HS-27A (cell line): ENCODE data around the gene AOAH.

ENCODE experiments used
- DNase-seq: peaks from one replicate; pipeline ENCODE4 v3.0.0-alpha.2; 2012; ENCODE audit warnings: low read depth, missing footprints

AOAH gene

GRCh38 chr7:36629351-36629750 is 94.9 kb downstream of the AOAH start:
- no peak for DNase-seq

GRCh38 chr7:36627836-36628235 is 96.5 kb downstream of the AOAH start:
- DNase-seq: no peak

- no peak for DNase-seq
These were observed 98.2 kb downstream of the AOAH start for GRCh38 chr7:36626111-36626510.

DNA sequence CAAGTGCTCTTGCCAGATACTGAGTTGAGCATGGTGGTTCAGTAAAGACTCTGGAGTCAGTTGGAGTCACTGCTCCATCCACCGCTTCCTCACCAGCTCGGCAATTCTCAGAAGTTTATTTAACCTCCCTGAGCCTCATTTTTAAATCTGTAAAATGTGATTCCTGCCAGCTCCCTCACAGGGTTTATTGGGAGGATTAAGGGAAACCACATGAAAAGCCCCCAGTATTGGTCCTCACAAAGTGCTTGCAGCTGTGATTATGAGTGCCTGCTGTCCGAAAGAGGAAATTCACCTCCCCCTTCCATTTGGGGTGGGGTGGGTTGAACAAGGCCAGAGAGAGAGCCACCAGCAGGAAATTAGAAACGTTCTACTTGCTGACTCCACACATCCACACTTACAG is 99.0 kb downstream of the AOAH start:
- no peak for DNase-seq

GRCh38 chr7:36623247-36623646 is 101.0 kb downstream of the AOAH start:
- DNase-seq: no peak

DNA sequence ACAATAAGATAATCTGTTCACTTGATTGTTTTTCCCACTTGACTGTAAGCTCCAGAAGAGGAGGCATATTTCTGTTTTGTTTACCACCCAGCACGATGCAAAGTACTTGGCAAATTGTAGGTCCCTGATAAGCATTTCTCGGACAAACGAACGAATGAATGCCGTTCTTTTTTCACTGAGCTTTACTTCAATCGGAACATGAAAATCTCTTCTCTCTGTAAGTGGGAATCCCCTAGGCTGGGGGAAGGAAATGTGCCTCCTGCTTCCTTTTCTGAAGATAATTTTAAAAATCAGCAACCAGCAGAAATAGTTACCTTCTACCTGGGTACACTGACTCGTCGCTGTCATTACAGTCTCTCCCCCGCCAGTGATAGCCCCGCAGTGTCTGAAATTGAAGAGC is 102.9 kb downstream of the AOAH start:
- DNase-seq: no peak

DNA sequence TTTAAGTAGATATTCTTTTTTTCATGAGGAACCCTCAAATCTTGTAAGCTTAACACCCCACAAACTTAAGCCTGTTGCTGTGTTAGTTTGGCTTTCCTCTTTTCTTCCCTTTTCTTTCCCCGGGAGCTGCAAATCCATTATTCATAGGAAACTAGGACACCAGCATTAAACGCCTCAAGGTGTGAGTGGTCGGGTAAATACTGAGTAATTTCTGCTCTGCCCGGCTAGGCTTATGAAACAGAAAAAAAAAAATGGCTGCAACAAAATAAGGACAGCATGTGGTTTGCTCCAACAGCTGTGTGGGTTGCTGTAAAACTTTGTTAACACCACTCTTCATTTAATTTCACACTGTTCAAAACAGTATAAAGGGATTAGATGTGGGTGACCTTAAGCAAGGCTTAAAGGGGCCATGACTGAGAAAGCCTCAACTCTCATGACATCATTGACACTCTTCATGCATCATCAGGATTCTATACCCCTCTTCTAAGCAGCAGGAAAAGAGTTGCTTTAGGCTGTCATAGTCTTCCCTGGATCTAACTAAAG is 104.1 kb downstream of the AOAH start:
- DNase-seq: no peak

- DNase-seq: no peak
These were observed 106.9 kb downstream of the AOAH start for GRCh38 chr7:36617408-36617807.

GRCh38 chr7:36615852-36616540 is 108.3 kb downstream of the AOAH start:
- DNase-seq: no peak

DNA sequence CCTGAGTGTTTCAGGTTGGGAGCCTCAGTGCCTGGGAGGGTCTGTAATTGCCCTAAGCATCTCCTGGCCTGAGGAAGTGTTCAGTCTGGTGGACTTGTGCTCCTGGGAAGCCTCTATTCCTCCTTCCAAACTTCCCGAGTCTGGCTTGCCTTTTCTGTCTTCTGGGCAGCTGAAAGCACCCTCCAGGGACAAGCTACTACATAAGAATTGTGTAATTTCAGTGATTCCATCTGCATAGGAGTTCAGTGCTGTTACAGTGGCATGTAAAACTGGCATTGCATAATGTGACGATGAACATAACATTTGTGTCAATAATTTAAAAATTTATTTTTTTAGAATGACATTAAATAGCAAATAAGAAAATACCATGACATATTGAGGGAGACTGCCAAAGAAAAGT is 109.3 kb downstream of the AOAH start:
- DNase-seq: no peak

DNA sequence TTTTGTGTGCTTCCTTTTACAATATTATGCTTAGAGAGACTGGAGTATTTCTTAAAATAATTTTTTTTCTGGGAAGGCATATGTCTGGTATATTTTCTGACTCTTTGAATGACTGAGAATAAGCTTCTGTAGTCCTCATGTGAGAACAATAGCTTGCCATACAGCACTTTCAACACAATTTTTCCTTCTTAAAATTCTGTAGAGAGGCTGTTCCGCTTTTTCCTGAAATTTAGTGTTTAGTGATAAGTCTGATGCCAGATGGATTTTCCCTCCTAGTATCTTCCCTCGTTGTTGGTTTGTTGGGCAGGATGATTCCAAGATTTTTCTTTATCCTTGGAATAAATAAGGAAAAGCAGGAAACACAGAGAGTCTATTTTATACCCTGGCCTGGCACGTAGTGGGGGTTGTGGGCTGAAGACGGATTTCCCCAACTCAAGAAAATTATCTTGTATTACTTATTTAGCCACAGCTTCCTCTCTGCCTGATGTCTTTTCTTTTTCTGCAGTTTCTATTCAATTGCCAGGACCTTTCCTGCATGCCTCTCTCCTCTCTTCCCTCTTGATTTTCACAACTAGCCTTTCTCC is 111.2 kb downstream of the AOAH start:
- DNase-seq: no peak

GRCh38 chr7:36611703-36612102 is 112.6 kb downstream of the AOAH start:
- DNase-seq: no peak

DNA sequence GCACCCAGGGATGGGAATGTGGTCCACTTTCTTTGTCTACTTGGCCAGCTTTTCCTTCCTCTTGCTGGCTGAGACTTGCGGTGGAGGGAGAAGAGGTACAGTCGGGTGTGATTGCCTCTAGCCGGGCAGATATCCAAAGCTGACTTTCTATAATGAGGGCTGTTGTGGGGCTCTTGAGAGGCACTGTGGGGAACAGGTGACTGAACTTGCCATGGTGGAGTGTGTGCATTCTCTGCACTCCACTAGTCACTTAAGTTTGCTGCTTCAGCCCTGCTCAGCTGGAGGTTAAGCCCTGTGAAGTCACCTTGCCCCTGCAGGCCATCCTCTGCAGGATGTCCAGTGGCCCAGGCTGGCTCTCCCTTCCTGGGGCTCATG is 116.6 kb downstream of the AOAH start:
- no peak for DNase-seq

DNA sequence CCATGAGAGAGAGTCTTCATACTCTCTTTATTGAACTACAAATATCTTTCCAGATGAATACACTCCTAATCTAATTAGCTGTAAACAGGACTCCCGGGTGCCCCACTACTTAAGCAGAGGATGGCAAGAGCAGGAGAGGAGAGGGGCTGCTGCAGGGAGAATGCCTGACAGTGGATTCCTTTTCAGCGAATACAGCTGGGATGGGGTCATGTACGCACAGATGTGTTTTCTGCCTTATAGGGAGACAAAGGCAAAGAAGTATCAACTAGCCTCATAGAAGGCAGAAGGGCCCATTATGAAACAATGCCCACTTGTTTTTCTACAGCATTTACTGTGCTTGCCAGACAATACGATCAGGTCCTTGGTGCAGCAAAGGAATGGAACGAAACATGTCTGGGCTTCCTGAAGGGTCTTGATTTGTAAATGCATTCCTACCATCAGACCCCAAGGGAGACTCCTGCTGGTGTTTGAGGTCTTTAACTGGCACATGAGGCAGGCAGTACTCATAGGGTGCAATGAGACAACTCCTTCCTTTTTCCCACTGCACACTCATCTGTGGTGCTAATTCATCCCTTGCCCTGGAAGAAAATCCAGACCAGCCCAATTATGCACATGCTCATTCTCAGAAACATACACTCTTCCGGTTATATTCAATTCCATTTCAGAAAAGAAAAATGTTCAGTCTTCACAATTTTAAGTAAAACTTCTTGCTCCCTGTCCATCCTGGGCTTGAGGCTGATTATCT is 117.1 kb downstream of the AOAH start:
- DNase-seq: no peak

DNA sequence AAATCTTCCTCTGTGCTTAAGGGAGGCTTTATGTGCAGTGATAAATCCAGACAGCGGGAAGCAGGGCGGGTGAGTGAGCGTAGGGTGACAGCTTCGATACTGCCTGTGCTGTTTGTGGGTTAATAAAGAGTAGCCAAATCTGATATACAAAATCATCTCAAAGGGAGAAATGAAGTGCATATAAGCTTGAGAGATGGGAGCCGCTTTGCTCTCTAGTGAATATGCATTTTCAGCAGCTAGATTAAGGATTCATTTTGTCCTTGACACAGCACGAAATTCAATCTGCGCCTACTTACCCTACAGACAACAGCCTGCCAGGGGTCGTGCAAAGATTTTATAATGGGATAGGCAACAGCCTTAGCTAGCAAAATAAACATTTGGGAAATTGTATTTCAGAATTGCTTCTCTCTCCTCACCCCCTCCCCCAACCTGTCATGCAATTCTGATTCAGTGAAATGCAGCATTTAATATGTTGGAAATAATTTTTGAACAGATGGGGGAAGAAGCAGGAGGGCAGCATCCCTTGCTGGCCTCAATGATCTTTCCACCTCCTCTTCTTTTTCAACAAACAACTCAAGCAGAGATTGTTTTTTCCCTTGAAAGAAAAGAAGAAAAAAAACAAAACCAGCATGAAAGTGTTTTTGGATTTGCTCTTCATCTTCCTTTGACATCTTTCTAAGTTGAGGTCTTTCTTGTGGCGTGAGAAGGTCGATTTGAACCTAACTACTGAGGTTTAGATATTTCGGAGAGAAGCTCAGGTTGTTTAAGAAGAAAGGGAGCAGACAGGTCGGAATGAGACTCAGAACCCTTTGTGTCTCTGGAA is 117.9 kb downstream of the AOAH start:
- no peak for DNase-seq

DNA sequence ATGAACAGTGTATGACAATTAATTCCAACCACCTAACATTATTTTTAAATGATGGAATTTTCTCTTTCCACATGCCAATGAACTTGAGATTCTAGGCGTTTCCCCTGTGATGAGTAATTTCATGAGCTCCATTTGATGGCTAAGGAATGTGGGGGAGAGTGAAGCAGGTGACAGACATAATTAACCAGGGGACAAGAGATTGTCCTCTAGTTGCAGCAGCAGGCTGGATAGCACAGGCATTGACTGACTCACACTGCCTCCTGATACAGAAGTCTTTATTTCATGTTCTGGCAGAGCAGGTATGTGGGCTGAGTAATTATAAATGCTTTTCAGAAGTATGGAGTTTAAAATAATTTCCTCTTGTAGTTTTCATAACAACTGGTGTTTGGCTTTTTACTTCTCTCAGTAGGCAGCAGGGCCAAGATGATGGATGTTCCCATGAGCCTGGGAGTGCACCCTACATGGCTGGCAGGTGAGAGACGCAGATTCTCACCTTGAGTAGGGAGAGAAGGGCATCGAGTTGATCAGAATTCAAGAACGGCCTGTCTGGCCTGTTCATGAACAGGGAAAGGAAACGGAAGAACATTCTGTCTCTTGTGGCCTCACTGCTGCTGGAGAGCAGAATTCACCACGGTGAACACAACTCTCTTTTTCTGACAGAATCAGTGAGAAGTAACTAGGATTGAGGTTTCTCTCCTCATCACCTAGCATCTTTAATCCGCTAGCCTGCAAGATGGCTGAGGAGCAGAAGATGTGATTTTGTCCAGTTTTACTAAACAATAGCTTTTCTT is 118.8 kb downstream of the AOAH start:
- DNase-seq: no peak

GRCh38 chr7:36604806-36605205 is 119.5 kb downstream of the AOAH start:
- DNase-seq: no peak

DNA sequence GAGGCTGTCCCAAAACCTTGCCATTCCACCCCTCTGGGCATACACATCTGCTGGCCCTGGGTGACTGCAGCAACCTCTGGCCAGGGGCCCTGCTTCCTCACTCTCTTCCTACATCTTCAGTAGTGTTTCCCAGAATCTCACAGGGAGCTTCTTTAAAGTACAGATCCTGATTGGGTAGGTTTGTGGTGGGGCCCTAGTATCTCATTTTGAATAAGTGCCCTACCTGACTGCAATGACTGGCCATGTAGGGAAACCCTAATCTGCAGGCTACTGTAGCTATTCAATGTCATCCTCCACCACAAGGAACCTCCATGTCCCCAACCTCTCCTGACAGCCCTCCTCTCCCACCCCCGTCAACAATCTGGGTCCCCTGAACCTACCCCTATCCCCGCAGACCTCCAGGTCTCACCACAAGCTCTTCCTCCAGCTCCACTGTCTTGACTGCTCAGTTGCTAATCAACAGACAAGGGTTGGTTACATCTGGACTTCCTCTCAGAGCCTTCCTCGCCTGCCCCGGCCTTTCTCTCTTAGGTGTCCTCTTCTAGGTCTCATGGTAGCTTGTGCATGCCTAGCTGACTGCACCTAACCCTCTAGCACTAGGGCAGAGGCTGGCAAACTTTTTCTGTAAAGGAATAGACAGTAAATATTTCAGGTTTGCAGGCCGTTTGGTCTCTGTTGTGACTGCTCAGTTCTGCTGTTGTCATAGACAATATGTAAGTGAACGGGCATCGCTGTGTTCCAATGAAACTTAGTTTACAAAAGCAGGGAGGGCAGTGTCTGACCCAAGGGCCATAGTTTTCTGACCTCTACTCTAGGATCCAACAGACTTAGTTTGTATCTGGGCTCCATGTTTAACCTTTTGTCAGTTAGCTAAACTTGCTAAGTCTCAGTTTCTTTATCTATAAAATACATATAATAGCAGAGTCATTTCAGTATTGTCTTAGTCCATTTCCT is 121.1 kb downstream of the AOAH start:
- no peak for DNase-seq

GRCh38 chr7:36602511-36602910 is 121.8 kb downstream of the AOAH start:
- DNase-seq: no peak

DNA sequence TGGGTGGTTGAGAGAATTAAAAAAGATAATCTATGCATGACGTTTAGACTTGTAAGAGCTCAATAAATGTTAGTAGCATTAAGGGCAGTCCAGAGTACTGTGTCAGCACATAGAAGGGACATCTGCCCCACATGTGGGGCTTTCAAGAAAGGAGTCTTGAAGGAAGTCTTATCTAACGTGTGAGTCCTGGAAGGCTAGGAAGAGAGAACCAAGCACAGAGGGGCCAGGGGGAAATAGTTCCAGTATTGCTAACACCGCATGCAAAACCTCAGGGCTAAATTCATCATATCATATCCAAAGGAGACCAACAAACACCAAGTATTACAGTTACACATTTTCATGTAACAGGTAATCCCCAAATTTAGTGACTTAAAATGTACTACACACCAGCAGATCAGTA is 122.7 kb downstream of the AOAH start:
- no peak for DNase-seq
